A673 (cell line): Measurements from ENCODE around the gene TMEM258. TPM values are rescaled to one million over a fixed set of nuclear protein-coding genes. Genes with fewer than 3 reads are reported as not detected.

Source experiments
- BruUV-seq: library from RNA; stranded (reverse); fragments of 400-500 nt; replicated peaks from 2 replicates; lab custom pipeline; 2021; lab: Mats Ljungman, UMichigan
- CTCF ChIA-PET: fragments of 300-600 bp; sonication (Branson Sonifier 250); formaldehyde crosslinking; loops from one replicate; lab custom pipeline; 2022; ENCODE audit warnings: antibody characterized with exemption; lab: Charles Lee
- POLR2A ChIA-PET: fragments of 300-600 bp; sonication (Branson Sonifier 250); formaldehyde crosslinking; loops from one replicate; lab custom pipeline; 2022; ENCODE audit warnings: antibody characterized with exemption; ENCODE audit not compliant: low non-redundant PET; lab: Charles Lee
- DNase-seq: peaks from one replicate; pipeline ENCODE4 v3.0.0-alpha.2; 2015; ENCODE audit warnings: low spot score
- H3K27ac ChIP-seq: fragments of 200-600 bp; sonication (generic); 2 replicates; pipeline ENCODE4 v1.5.1; 2016; ENCODE audit warnings: mixed run types, low read depth, mild to moderate bottlenecking, mixed read lengths, antibody characterized with exemption, low read length; ENCODE audit not compliant: poor library complexity, severe bottlenecking
- H3K27me3 ChIP-seq: fragments of 200-600 bp; sonication (generic); replicated peaks from 2 replicates; pipeline ENCODE4 v1.6.1; 2017; ENCODE audit warnings: mixed run types, low read depth, mild to moderate bottlenecking, mixed read lengths, antibody characterized with exemption, low read length; ENCODE audit not compliant: insufficient read depth, poor library complexity
- H3K36me3 ChIP-seq: fragments of 200-600 bp; sonication (generic); 2 replicates; pipeline ENCODE4 v1.6.1; 2016; ENCODE audit warnings: mixed run types, mild to moderate bottlenecking, mixed read lengths, antibody characterized with exemption, low read length; ENCODE audit not compliant: insufficient read depth, poor library complexity, severe bottlenecking
- H3K4me1 ChIP-seq: fragments of 200-600 bp; sonication (generic); 2 replicates; pipeline ENCODE4 v1.6.1; 2017; ENCODE audit warnings: mixed run types, mild to moderate bottlenecking, mixed read lengths, antibody characterized with exemption, low read length; ENCODE audit not compliant: insufficient read depth, poor library complexity, severe bottlenecking
- H3K4me3 ChIP-seq: fragments of 200-600 bp; sonication (generic); 2 replicates; pipeline ENCODE4 v1.5.1; 2016; ENCODE audit warnings: low read depth, mixed run types, mild to moderate bottlenecking, mixed read lengths, low read length; ENCODE audit not compliant: poor library complexity, severe bottlenecking
- H3K9me3 ChIP-seq: fragments of 200-600 bp; sonication (generic); 2 replicates; pipeline ENCODE4 v1.6.1; 2016; ENCODE audit warnings: mixed run types, low read depth, mild to moderate bottlenecking, mixed read lengths, antibody characterized with exemption, low read length; ENCODE audit not compliant: poor library complexity, severe bottlenecking
- CTCF ChIP-seq: fragments of 300-800, 200-600 bp; sonication (generic); conservative IDR thresholded peaks from 2 replicates; pipeline ENCODE4 v1.5.1; 2017; ENCODE audit warnings: low read depth, mild to moderate bottlenecking, antibody characterized with exemption, low read length, moderate library complexity, mixed read lengths
- EZH2 ChIP-seq: fragments of 200-600 bp; sonication (generic); IDR thresholded peaks from 2 replicates; pipeline ENCODE4 v1.6.1; 2017; ENCODE audit warnings: borderline replicate concordance, low read depth, mild to moderate bottlenecking, mixed read lengths, antibody characterized with exemption, low read length; ENCODE audit not compliant: poor library complexity, severe bottlenecking
- intact Hi-C: fragments of 100-400 bp; cut with micrococcal nuclease; formaldehyde crosslinking; loops from one replicate; pipeline ENCODE4 v1.10.0; 2022; ENCODE audit not compliant: unreplicated experiment
- total RNA-seq: library from RNA; stranded (reverse); gene quantifications from 2 replicates; pipeline ENCODE4 v1.2.3, GENCODE V29; 2021

TMEM258 gene
- total RNA-seq, 1 experiment from 2014 or later, result 138 TPM

GRCh38 chr11:61746442-61747191, 45.8 kb downstream of the TMEM258 start:
- no peaks in the 10 kb centered on the region for H3K4me1 ChIP-seq
- no peaks in the 10 kb centered on the region for H3K27me3 ChIP-seq
- no peak for DNase-seq
- intact Hi-C loops, result loop anchor here (2.0 kb wide), 2 partner anchors 30 to 362 kb away; no protein-coding TSS in a partner anchor
- ChIA-PET POLR2A (no interaction called here), CTCF (interaction anchor here (0.6 to 0.8 kb wide), 3 partner anchors 25 to 362 kb away, joined by 3 to 6 read pairs (median 5); no protein-coding TSS in a partner anchor)
- H3K36me3 ChIP-seq, result no peaks in the 10 kb centered on the region
- H3K9me3 ChIP-seq, result no peaks in the 10 kb centered on the region
- no TSS peak for BruUV-seq
- no peak overlapping the region for H3K4me3 ChIP-seq
- no peak for TF ChIP-seq EZH2
- no peak for TF ChIP-seq CTCF
- peak overlapping the region; percentile 1 for H3K27ac ChIP-seq

GRCh38 chr11:61745781-61746441, 46.5 kb downstream of the TMEM258 start:
- TF ChIP-seq EZH2, result no peak
- TF ChIP-seq CTCF, result no peak
- intact Hi-C loops, result loop anchor here (2.0 kb wide), 2 partner anchors 31 to 363 kb away; no protein-coding TSS in a partner anchor
- no peak overlapping the region for H3K4me3 ChIP-seq
- no peak for DNase-seq
- no TSS peak for BruUV-seq
- H3K27me3 ChIP-seq, result no peaks in the 10 kb centered on the region
- no peaks in the 10 kb centered on the region for H3K4me1 ChIP-seq
- ChIA-PET POLR2A (no interaction called here), CTCF (interaction anchor here (0.7 kb wide), 1 partner anchor 24 kb away, joined by 3 read pairs; no protein-coding TSS in a partner anchor)
- H3K27ac ChIP-seq, result peak overlapping the region; percentile 1
- H3K9me3 ChIP-seq, result no peaks in the 10 kb centered on the region
- H3K36me3 ChIP-seq, result peaks cover 3% of the 10 kb centered on the region

GRCh38 chr11:61744609-61745156, 47.7 kb downstream of the TMEM258 start:
- BruUV-seq, result no TSS peak
- Histone ChIP-seq H3K9me3 (no peaks in the 10 kb centered on the region), H3K27ac (no peak overlapping the region), H3K4me1 (no peaks in the 10 kb centered on the region), H3K36me3 (peaks cover 4% of the 10 kb centered on the region), H3K4me3 (no peak overlapping the region), H3K27me3 (no peaks in the 10 kb centered on the region)
- POLR2A ChIA-PET, result no interaction called here
- intact Hi-C loops, result no loop called here
- no peak for TF ChIP-seq EZH2
- TF ChIP-seq CTCF, result no peak
- DNase-seq, result no peak
- CTCF ChIA-PET, result interaction anchor here (2.3 kb wide), 1 partner anchor 11 kb away, joined by 10 read pairs; no protein-coding TSS in a partner anchor
